Naive B cell (primary cell): ENCODE data around the gene AFF3. TPM values are rescaled to one million over a fixed set of nuclear protein-coding genes. Genes with fewer than 3 reads are reported as not detected.
A peak's percentile ranks its signal among the peaks of the same experiment; 100 is the strongest.

Experiments used
- ATAC-seq, 2 donors: fragments of 150-1000 bp; cut with Tn5 transposase; 2 replicates each; pipeline ENCODE4 v1.10.0; 2021; ENCODE audit warnings: low read depth in 2 of 2, mild to moderate bottlenecking in 2 of 2, moderate library complexity in 2 of 2
- DNase-seq: peaks from one replicate; pipeline ENCODE4 v3.0.0; 2022
- H3K27ac Mint-ChIP-seq, 6 donors: one replicate each; pipeline ENCODE4 v1.8.0; 2020 to 2022; ENCODE audit warnings: mild to moderate bottlenecking in 6 of 6, mixed read lengths in 6 of 6, moderate library complexity in 5 of 6, inconsistent platforms in 2 of 6
- H3K27me3 Mint-ChIP-seq, 3 donors: one replicate each; pipeline ENCODE4 v1.8.0; 2021 to 2022; ENCODE audit warnings: mixed read lengths in 3 of 3, mild to moderate bottlenecking in 1 of 3
- H3K36me3 Mint-ChIP-seq, 2 donors: one replicate each; pipeline ENCODE4 v1.8.0; 2020 to 2022; ENCODE audit warnings: mixed read lengths in 2 of 2, inconsistent platforms in 1 of 2, mild to moderate bottlenecking in 1 of 2
- H3K4me1 Mint-ChIP-seq, 3 donors: one replicate each; pipeline ENCODE4 v1.8.0; 2020 to 2022; ENCODE audit warnings: mixed read lengths in 3 of 3, inconsistent platforms in 1 of 3, mild to moderate bottlenecking in 1 of 3, moderate library complexity in 1 of 3
- H3K4me3 Mint-ChIP-seq, 8 donors: one replicate each; pipeline ENCODE4 v1.8.0; 2020 to 2022; ENCODE audit warnings: mild to moderate bottlenecking in 8 of 8, mixed read lengths in 8 of 8, moderate library complexity in 8 of 8, inconsistent platforms in 2 of 8
- H3K9me3 Mint-ChIP-seq, 7 donors: one replicate each; pipeline ENCODE4 v1.8.0; 2020 to 2022; ENCODE audit warnings: mixed read lengths in 7 of 7, mild to moderate bottlenecking in 5 of 7, inconsistent platforms in 2 of 7, moderate library complexity in 1 of 7
- polyA plus RNA-seq, 6 donors: library from polyadenylated mRNA; unstranded; fragments of 300-500 nt; fragmentation: Illumina TruSeq; gene quantifications; one replicate each; pipeline ENCODE4 v1.2.3, GENCODE V29; 2021; ENCODE audit warnings: low read depth in 6 of 6

AFF3 gene
- polyA plus RNA-seq, 6 donors from 2014 or later: 43.8 to 255 (median 96.8) TPM

DNA sequence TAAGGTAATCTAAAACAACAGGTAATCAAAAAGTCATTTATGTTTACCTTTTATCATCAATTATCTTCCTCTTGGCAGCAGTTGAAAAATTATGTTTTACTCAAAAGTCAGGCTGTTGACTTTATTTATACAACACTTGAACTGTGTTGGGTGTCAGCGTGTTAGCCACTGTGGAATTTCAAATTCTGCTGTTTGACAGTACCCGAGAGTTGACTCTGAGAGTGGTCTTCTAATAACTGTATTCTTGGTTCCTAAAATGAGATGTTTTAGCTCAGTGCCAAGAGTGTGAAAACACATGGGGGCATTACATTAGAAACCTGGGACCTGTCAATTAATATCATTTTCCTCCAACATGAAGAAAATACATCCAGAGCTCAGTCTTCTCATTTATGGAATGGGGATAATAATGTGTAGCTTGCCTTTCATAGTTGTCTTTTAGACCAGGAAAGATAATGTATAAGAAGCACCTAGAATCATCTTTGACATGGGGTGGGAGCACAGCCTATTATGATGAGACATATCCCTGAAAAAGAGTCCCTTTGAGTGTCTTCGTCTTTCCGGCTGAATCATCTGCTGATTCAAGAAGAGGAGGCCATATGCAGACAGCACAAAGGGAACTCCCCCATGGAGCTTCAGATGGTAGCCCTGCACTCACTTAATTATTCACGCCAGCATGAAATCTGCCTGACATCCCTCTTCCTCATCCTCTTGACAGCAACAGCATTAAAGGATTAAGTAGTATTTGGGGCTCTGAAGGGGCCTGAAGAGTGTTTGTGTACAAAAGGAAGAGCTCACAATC, 89.1 kb downstream of the AFF3 start:
- DNase-seq (no peak), ATAC-seq (no peak)
- peaks cover 33 to 57% (median 49%) of the 10 kb centered on the region in 3 donors for H3K4me1 Mint-ChIP-seq
- peaks cover 28 to 37% of the 10 kb centered on the region in 2 donors for H3K36me3 Mint-ChIP-seq
- peak overlapping the region in 1 of 8 donors; percentile 61 for H3K4me3 Mint-ChIP-seq
- peak overlapping the region in 5 of 6 donors; percentile 29 to 83 (median 79) for H3K27ac Mint-ChIP-seq
- H3K9me3 Mint-ChIP-seq: peaks cover 0 to 1% (median 0%) of the 10 kb centered on the region in 7 donors
- H3K27me3 Mint-ChIP-seq: no peaks in the 10 kb centered on the region

GRCh38 chr2:100052650-100053049, 89.7 kb downstream of the AFF3 start:
- peaks cover 0 to 1% (median 0%) of the 10 kb centered on the region in 7 donors for H3K9me3 Mint-ChIP-seq
- ATAC-seq (no peak), DNase-seq (no peak)
- peak overlapping the region; percentile 29 to 92 (median 82) for H3K27ac Mint-ChIP-seq
- H3K4me3 Mint-ChIP-seq: peak overlapping the region in 1 of 8 donors; percentile 33
- H3K36me3 Mint-ChIP-seq: peaks cover 28 to 35% of the 10 kb centered on the region in 2 donors
- H3K27me3 Mint-ChIP-seq: no peaks in the 10 kb centered on the region
- H3K4me1 Mint-ChIP-seq: peaks cover 33 to 52% (median 48%) of the 10 kb centered on the region in 3 donors

GRCh38 chr2:100051253-100051652, 91.1 kb downstream of the AFF3 start:
- H3K27me3 Mint-ChIP-seq: no peaks in the 10 kb centered on the region
- H3K4me1 Mint-ChIP-seq: peaks cover 28 to 43% (median 40%) of the 10 kb centered on the region in 3 donors
- peak overlapping the region in 2 of 6 donors; percentile 64 to 94 for H3K27ac Mint-ChIP-seq
- H3K36me3 Mint-ChIP-seq: peaks cover 24 to 30% of the 10 kb centered on the region in 2 donors
- H3K9me3 Mint-ChIP-seq: peaks cover 0 to 1% (median 0%) of the 10 kb centered on the region in 7 donors
- ATAC-seq (no peak), DNase-seq (no peak)
- H3K4me3 Mint-ChIP-seq: no peak overlapping the region

- peaks cover 31 to 43% (median 37%) of the 10 kb centered on the region in 3 donors for H3K4me1 Mint-ChIP-seq
- peaks cover 0 to 1% (median 0%) of the 10 kb centered on the region in 7 donors for H3K9me3 Mint-ChIP-seq
- H3K27ac Mint-ChIP-seq: peak overlapping the region in 3 of 6 donors; percentile 60 to 94 (median 64)
- H3K36me3 Mint-ChIP-seq: peaks cover 18 to 26% of the 10 kb centered on the region in 2 donors
- DNase-seq: no peak
- H3K4me3 Mint-ChIP-seq: no peak overlapping the region
- H3K27me3 Mint-ChIP-seq: no peaks in the 10 kb centered on the region
- ATAC-seq: no peak
Observed at GRCh38 chr2:100050685-100051084, 91.7 kb downstream of the AFF3 start.

GRCh38 chr2:100046961-100047947, 95.1 kb downstream of the AFF3 start:
- no peaks in the 10 kb centered on the region for H3K27me3 Mint-ChIP-seq
- peak overlapping the region; percentile 24 to 87 (median 40) for H3K27ac Mint-ChIP-seq
- ATAC-seq: no peak
- peaks cover 39 to 44% (median 40%) of the 10 kb centered on the region in 3 donors for H3K4me1 Mint-ChIP-seq
- no peak for DNase-seq
- H3K4me3 Mint-ChIP-seq: no peak overlapping the region
- peaks cover 18 to 21% of the 10 kb centered on the region in 2 donors for H3K36me3 Mint-ChIP-seq
- H3K9me3 Mint-ChIP-seq: no peaks in the 10 kb centered on the region

GRCh38 chr2:100045000-100045399, 97.4 kb downstream of the AFF3 start:
- Mint-ChIP-seq H3K9me3 (no peaks in the 10 kb centered on the region), H3K27me3 (no peaks in the 10 kb centered on the region), H3K4me1 (peaks cover 43 to 64% (median 54%) of the 10 kb centered on the region in 3 donors), H3K4me3 (no peak overlapping the region), H3K36me3 (peaks cover 13 to 15% of the 10 kb centered on the region in 2 donors), H3K27ac (peak overlapping the region in 3 of 6 donors; percentile 62 to 82 (median 75))
- ATAC-seq (no peak), DNase-seq (no peak)

DNA sequence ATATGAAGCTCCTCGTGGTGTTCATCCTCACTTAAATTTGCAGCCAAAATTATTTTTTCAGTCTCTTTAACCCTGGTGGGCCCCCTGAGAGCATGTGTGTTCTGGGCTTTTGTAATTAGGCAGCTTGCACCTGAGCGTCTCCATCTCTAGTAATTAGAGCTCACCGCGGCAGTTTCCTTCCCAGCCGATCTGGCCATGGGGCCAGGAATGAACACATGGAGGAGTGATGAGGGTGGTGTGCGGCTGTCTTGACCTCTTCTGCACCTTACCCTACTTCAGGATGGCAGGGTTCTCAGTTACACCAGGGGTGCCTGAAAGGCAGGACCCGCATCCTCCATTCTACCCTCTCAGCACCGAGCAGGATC, 98.5 kb downstream of the AFF3 start:
- ATAC-seq (no peak), DNase-seq (no peak)
- no peaks in the 10 kb centered on the region for H3K27me3 Mint-ChIP-seq
- peak overlapping the region in 1 of 8 donors; percentile 55 for H3K4me3 Mint-ChIP-seq
- peaks cover 47 to 71% (median 58%) of the 10 kb centered on the region in 3 donors for H3K4me1 Mint-ChIP-seq
- H3K9me3 Mint-ChIP-seq: peaks cover 0 to 3% (median 0%) of the 10 kb centered on the region in 7 donors
- peak overlapping the region in 3 of 6 donors; percentile 44 to 75 (median 69) for H3K27ac Mint-ChIP-seq
- H3K36me3 Mint-ChIP-seq: peaks cover 13 to 24% of the 10 kb centered on the region in 2 donors

- Mint-ChIP-seq H3K4me1 (peaks cover 46 to 75% (median 57%) of the 10 kb centered on the region in 3 donors), H3K27me3 (no peaks in the 10 kb centered on the region), H3K9me3 (peaks cover 0 to 3% (median 0%) of the 10 kb centered on the region in 7 donors), H3K4me3 (no peak overlapping the region), H3K36me3 (peaks cover 13 to 24% of the 10 kb centered on the region in 2 donors), H3K27ac (peak overlapping the region in 2 of 6 donors; percentile 44 to 75)
- no peak for DNase-seq
- ATAC-seq: no peak
Observed at GRCh38 chr2:100043081-100043890, 99.1 kb downstream of the AFF3 start.

- peak overlapping the region in 1 of 8 donors; percentile 10 for H3K4me3 Mint-ChIP-seq
- no peaks in the 10 kb centered on the region for H3K27me3 Mint-ChIP-seq
- H3K9me3 Mint-ChIP-seq: peaks cover 0 to 3% (median 0%) of the 10 kb centered on the region in 7 donors
- peak overlapping the region in 4 of 6 donors; percentile 34 to 71 (median 60) for H3K27ac Mint-ChIP-seq
- DNase-seq: no peak
- peaks cover 13 to 24% of the 10 kb centered on the region in 2 donors for H3K36me3 Mint-ChIP-seq
- peaks cover 41 to 81% (median 57%) of the 10 kb centered on the region in 3 donors for H3K4me1 Mint-ChIP-seq
- ATAC-seq: peak; percentile 58 to 75
Observed at GRCh38 chr2:100042562-100042961, 99.8 kb downstream of the AFF3 start.

DNA sequence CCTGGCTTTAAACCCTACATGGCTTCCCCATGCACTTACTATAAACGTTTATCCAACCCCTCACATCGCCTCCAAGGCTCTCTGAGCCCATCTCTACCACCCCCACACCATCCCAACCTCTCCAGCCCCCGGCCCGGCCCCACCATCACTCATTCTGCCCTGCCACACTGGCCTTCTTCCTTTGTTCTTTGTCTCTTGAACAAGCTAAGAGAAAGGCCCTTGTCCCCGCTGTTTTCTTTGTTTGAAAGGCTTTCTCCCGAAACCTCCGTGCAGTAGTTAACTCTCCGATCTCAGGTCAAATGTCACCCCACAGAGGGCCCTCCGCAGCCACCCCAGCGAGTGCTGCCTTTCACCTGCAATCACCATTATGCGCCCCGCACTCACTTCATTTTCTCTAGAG, 100.4 kb downstream of the AFF3 start:
- Mint-ChIP-seq H3K4me3 (peak overlapping the region in 1 of 8 donors; percentile 61), H3K27me3 (no peaks in the 10 kb centered on the region), H3K9me3 (peaks cover 0 to 3% (median 0%) of the 10 kb centered on the region in 7 donors), H3K27ac (peak overlapping the region in 5 of 6 donors; percentile 36 to 92 (median 71)), H3K4me1 (peaks cover 44 to 81% (median 57%) of the 10 kb centered on the region in 3 donors), H3K36me3 (peaks cover 13 to 24% of the 10 kb centered on the region in 2 donors)
- ATAC-seq (no peak), DNase-seq (no peak)

DNA sequence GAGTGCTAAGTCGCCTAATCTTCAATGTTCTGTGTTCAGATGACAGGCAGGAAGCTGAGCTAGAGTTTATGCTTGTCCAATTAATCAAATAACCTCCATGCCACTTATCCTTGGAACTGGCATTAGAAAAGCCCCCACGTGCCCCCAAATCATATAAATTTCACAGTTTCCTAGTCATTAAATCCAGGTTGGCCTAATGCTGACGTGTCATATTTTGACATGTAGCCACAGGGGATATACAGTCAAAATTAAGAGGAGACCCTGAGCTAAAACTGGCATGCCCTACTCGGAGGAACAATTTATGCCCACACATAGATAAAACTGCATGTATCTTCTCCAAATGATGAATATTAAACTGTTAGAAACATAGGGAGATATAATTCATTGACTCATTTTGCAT, 101.0 kb downstream of the AFF3 start:
- H3K4me1 Mint-ChIP-seq: peaks cover 49 to 86% (median 62%) of the 10 kb centered on the region in 3 donors
- H3K36me3 Mint-ChIP-seq: peaks cover 10 to 24% of the 10 kb centered on the region in 2 donors

GRCh38 chr2:100040906-100041305, 101.5 kb downstream of the AFF3 start:
- H3K9me3 Mint-ChIP-seq: peaks cover 0 to 3% (median 0%) of the 10 kb centered on the region in 7 donors
- no peak for DNase-seq
- H3K27me3 Mint-ChIP-seq: no peaks in the 10 kb centered on the region
- peaks cover 6 to 24% of the 10 kb centered on the region in 2 donors for H3K36me3 Mint-ChIP-seq
- H3K27ac Mint-ChIP-seq: peak overlapping the region in 2 of 6 donors; percentile 24 to 82
- ATAC-seq: no peak
- H3K4me1 Mint-ChIP-seq: peaks cover 49 to 85% (median 62%) of the 10 kb centered on the region in 3 donors
- no peak overlapping the region for H3K4me3 Mint-ChIP-seq

More for the DNA sequence above, 101.0 kb downstream of the AFF3 start:
- no peak for ATAC-seq
- DNase-seq: no peak
- peak overlapping the region in 1 of 8 donors; percentile 61 for H3K4me3 Mint-ChIP-seq
- H3K9me3 Mint-ChIP-seq: peaks cover 0 to 3% (median 0%) of the 10 kb centered on the region in 7 donors
- H3K27me3 Mint-ChIP-seq: no peaks in the 10 kb centered on the region
- peak overlapping the region in 2 of 6 donors; percentile 61 to 71 for H3K27ac Mint-ChIP-seq
